ENCODE data around the gene RUSF1.
"Not testable (repeated sequence)": the region's sequence is repeated elsewhere in the genome, so short reads cannot be mapped to it uniquely, and the experiment has no call there.

Gene RUSF1

GRCh38 chr16:31486045-31486444 is 22.1 kb downstream of the RUSF1 start:
- Histone ChIP-seq H3K4me3 (no peak overlapping the region), H3K27ac (no peak overlapping the region)
- DNase-seq (ENCODE audit: low spot score): no peak
- TF ChIP-seq CTCF (IDR thresholded peaks at IDR 0.05): no peak

DNA sequence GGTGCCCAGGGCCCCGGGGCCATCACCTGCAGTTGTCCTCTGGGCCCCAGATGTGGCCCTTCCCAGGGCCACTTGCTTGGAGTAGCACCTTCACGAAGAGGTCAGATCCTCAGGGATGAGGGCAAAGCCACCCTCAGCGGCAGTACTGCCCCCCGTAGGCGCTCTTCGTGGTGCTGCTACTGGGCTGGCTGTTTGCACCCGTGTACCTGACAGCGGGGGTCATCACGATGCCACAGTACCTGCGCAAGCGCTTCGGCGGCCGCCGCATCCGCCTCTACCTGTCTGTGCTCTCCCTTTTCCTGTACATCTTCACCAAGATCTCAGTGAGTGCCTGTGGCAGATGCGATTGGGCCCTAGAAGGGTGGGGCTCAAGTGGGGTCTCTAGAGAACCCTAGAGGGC is 22.6 kb downstream of the RUSF1 start:
- no peak for DNase-seq (ENCODE audit: low spot score)
- H3K27ac ChIP-seq: no peak overlapping the region

DNA sequence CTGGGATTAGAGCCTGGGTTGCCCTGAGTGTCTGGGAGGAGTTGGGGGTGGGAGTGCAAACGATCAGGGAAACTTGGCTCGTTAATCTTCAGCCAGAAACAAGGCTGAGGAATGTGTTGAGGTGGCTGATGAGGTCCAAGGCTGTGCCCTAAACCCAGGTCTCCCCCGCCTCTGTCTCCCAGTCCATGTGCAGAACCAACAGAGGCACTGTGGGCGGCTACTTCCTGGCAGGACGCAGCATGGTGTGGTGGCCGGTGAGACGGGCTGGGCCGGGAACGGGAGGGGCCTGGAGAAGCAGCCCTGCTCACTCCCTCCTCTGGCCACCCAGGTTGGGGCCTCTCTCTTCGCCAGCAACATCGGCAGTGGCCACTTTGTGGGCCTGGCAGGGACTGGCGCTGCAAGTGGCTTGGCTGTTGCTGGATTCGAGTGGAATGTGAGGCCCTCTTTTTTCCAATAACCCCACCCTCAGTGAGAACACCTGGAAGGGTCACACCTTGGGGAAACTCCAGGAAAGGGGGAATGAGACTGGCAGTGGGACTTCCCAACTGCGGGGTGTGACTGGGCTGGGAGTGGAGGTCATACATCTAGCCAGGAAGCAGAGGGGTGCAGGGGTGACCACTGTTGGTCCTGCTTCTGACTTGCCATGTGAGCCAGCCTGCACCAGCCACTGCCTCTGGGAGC is 23.6 kb downstream of the RUSF1 start:
- no peak for TF ChIP-seq CTCF (IDR thresholded peaks at IDR 0.05)
- no peak for DNase-seq (ENCODE audit: low spot score)
- Histone ChIP-seq H3K27ac (no peak overlapping the region), H3K4me3 (no peak overlapping the region)

More for the DNA sequence above, 22.6 kb downstream of the RUSF1 start:
- no peak for TF ChIP-seq CTCF (IDR thresholded peaks at IDR 0.05)
- H3K4me3 ChIP-seq: no peak overlapping the region

DNA sequence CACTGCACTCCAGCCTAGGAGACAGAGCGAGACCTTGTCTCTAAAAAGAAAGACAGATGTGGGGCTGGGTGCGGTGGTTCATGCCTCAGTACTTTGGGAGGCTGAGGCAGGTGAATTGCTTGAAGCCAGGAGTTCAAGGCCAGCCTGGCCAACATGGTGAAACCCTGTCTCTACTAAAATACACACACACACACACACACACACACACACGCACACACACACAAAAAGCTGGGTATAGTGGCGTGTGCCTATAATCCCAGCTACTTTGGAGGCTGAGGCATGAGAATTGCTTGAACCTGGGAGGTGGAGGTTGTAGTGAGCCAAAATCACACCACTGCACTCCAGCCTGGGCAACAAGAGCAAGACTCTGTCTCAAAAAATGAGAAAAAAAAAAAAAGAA is 24.1 kb downstream of the RUSF1 start:
- H3K4me3 ChIP-seq, H3K27ac ChIP-seq: not testable (repeated sequence)

DNA sequence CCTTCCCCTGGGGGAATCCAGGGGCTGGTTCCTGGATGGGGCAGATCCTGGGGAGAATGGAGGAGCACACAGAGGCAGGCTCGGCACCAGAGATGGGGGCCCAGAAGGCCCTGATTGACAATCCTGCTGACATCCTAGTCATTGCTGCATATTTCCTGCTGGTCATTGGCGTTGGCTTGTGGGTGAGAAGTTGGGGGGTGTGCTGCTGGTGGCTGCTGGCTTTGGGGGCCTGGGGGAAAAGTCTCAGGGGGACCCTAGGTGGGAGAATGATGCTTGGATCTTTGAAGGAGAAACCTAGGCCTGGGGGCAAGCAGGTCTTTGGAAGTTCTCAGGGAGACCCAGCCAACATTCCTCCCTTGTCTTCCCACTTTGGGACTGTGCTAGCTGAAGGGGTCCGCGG is 25.1 kb downstream of the RUSF1 start, which contains the start of gene SLC5A2:
Gene SLC5A2, plus strand, starts transcription at position 43 of the 400 bp plus-strand sequence. Its CDS starts 14 bp downstream, at position 57.
- Histone ChIP-seq H3K27ac (no peak within 1 kb of the TSS), H3K4me3 (no peak within 1 kb of the TSS)
- no peak for DNase-seq (ENCODE audit: low spot score)
- TF ChIP-seq CTCF (IDR thresholded peaks at IDR 0.05): no peak

More for the DNA sequence above, 24.1 kb downstream of the RUSF1 start:
- not testable (repeated sequence) for DNase-seq (ENCODE audit: low spot score)

DNA sequence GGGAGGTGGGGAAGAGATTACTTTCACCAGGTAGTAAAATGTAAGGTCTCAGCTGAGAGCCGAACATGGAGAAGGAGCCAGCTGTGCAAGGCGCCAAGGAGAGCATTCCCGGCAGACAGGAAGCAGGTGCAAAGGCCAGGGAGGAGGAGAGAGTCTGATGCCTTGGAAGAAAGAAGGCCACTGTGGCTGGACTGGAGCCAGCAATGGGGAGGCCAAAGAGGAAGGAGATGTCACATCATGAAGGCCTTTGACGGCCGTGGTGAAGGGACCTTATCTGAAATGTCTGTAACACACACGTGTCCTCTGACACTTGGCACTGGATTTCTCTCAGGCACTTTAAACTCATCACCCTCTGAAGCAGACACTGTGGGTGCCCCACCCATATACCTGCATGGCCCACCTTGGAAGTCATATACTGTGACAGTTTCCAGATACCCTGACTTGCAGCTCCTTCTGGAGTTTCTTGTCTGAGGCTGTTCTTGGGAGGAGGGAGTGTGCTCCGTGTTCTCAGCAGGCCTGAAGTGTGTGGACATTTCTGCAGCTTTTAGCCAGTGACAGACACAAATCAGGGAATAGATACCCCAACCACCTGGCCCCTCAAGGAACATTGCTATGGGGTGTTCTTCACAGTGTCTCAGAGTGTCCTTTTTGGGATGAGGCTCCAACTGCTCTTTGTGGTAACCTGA is 27.2 kb downstream of the RUSF1 start:
- no peak for DNase-seq (ENCODE audit: low spot score)

GRCh38 chr16:31479751-31480150 is 28.4 kb downstream of the RUSF1 start:
- H3K27ac ChIP-seq: no peak overlapping the region
- no peak for DNase-seq (ENCODE audit: low spot score)
- no peak overlapping the region for H3K4me3 ChIP-seq
- no peak for TF ChIP-seq CTCF (IDR thresholded peaks at IDR 0.05)

More for the DNA sequence above, 27.2 kb downstream of the RUSF1 start:
- Histone ChIP-seq H3K4me3 (no peak overlapping the region), H3K27ac (no peak overlapping the region)
- no peak for TF ChIP-seq CTCF (IDR thresholded peaks at IDR 0.05)
